ENCODE data around the gene DHDDS.

Gene DHDDS

DNA sequence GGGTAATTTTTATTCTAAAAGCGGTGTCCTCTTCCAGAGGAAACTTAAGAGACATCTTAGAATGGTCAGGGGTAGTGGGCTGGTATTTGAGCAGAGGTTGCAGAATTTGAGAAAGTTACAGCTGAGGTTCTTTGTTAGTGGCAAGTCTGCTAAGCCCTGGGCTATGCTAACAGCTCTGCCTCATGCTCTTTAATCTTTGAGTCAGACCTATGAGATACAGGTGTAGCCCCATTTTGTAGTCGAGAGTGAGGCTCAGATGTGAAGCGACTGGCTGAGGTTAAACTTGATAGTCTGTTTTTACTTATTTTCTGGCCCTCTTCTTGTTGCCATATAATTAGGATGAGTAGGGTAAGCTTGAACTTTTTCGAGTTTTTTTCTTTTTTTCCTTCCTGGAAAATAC, 44.8 kb downstream of the DHDDS start:
- Histone ChIP-seq H4K8ac (ENCODE audit: low read length) (no peak overlapping the region), H3K27ac (ENCODE audit: low read length, poor library complexity, severe bottlenecking) (no peak overlapping the region), H3K18ac (ENCODE audit: low read depth in 1 of 2, low read length in 2 of 2) (no peak overlapping the region), H3K36me3 (ENCODE audit: control insufficient read depth in 1 of 2, insufficient read depth in 2 of 2, low read depth in 1 of 2, low read length in 2 of 2) (peaks cover 10 to 41% of the 10 kb centered on the region in 2 experiments), H3K4me1 (ENCODE audit: control insufficient read depth, insufficient read depth, low read depth, low read length) (no peaks in the 10 kb centered on the region), H2BK5ac (ENCODE audit: low read depth, low read length, poor library complexity, severe bottlenecking) (no peak overlapping the region), H2BK120ac (ENCODE audit: low read depth, low read length) (no peak overlapping the region), H3K4me3 (ENCODE audit: insufficient read depth in 1 of 2, low read depth in 1 of 2, low read length in 2 of 2) (no peak overlapping the region), H2BK12ac (ENCODE audit: low read length in 2 of 2) (no peak overlapping the region), H3K9ac (ENCODE audit: low read length) (no peak overlapping the region), H2BK15ac (ENCODE audit: low read depth, poor library complexity, severe bottlenecking) (no peak overlapping the region), H3K23ac (ENCODE audit: low read length in 2 of 2) (no peak overlapping the region), H3K79me1 (replicated peaks; ENCODE audit: low read length, poor library complexity, severe bottlenecking) (peaks cover 4% of the 10 kb centered on the region), H3K14ac (ENCODE audit: low read length in 2 of 2) (no peak overlapping the region), H3K27me3 (ENCODE audit: control insufficient read depth in 1 of 2, insufficient read depth in 1 of 2, low read length in 2 of 2) (no peaks in the 10 kb centered on the region), H3K4ac (ENCODE audit: low read depth in 1 of 2, low read length in 2 of 2) (no peak overlapping the region), H2AFZ (ENCODE audit: low read depth, low read length) (no peak overlapping the region), H4K91ac (ENCODE audit: low read length) (no peak overlapping the region), H3K9me3 (ENCODE audit: control insufficient read depth, low read length) (no peaks in the 10 kb centered on the region), H3K4me2 (ENCODE audit: low read length, poor library complexity, severe bottlenecking) (no peak overlapping the region), H2AK5ac (ENCODE audit: low read length, severe bottlenecking) (no peak overlapping the region)
- WGBS, result 95% methylated on average over 4 of the region's 4 CpGs
- no peak for DNase-seq

DNA sequence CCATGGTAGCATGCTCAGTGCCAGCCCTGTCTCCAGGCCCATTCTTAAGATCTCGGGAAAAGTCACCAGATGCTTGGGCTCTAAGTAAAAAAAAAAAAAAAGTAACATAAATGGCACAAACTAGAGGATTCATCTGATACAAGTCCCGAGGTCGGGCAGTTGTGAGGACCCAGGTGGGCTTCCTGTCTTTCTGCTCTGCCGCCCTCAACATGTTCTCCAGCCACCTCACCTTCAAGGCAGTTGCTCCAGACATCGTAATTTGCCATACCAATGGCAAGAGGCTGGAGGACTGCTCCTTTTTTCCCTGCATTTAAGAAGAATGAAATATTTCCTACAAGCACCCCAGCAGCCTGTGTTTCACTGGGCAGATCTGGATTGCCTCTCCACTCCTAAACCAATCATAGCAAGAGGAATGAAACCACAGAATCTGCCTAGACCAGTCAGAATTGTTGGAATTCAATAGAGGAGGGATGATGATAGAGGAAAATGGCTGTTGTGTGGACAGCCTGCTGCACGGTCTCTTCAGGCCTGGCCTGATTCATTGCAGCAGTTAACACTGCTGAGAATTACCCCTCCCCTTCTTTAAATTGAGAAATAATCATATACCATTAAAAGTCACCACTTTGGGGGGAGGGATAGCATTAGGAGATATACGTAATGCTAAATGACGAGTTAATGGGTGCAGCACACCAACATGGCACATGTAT, 45.5 kb downstream of the DHDDS start:
- Histone ChIP-seq H2BK5ac (ENCODE audit: low read depth, low read length, poor library complexity, severe bottlenecking) (no peak overlapping the region), H3K4me3 (ENCODE audit: insufficient read depth in 1 of 2, low read depth in 1 of 2, low read length in 2 of 2) (no peak overlapping the region), H2BK15ac (ENCODE audit: low read depth, poor library complexity, severe bottlenecking) (no peak overlapping the region), H3K9ac (ENCODE audit: low read length) (no peak overlapping the region), H2AFZ (ENCODE audit: low read depth, low read length) (no peak overlapping the region), H3K36me3 (ENCODE audit: control insufficient read depth in 1 of 2, insufficient read depth in 2 of 2, low read depth in 1 of 2, low read length in 2 of 2) (peaks cover 10 to 41% of the 10 kb centered on the region in 2 experiments), H3K9me3 (ENCODE audit: control insufficient read depth, low read length) (no peaks in the 10 kb centered on the region), H3K79me1 (replicated peaks; ENCODE audit: low read length, poor library complexity, severe bottlenecking) (peaks cover 4% of the 10 kb centered on the region), H3K23ac (ENCODE audit: low read length in 2 of 2) (no peak overlapping the region), H4K8ac (ENCODE audit: low read length) (no peak overlapping the region), H3K14ac (ENCODE audit: low read length in 2 of 2) (no peak overlapping the region), H3K27ac (ENCODE audit: low read length, poor library complexity, severe bottlenecking) (no peak overlapping the region), H4K91ac (ENCODE audit: low read length) (no peak overlapping the region), H3K4ac (ENCODE audit: low read depth in 1 of 2, low read length in 2 of 2) (no peak overlapping the region), H3K4me2 (ENCODE audit: low read length, poor library complexity, severe bottlenecking) (no peak overlapping the region), H3K27me3 (ENCODE audit: control insufficient read depth in 1 of 2, insufficient read depth in 1 of 2, low read length in 2 of 2) (no peaks in the 10 kb centered on the region), H2BK120ac (ENCODE audit: low read depth, low read length) (no peak overlapping the region), H2BK12ac (ENCODE audit: low read length in 2 of 2) (no peak overlapping the region), H3K4me1 (ENCODE audit: control insufficient read depth, insufficient read depth, low read depth, low read length) (no peaks in the 10 kb centered on the region), H2AK5ac (ENCODE audit: low read length, severe bottlenecking) (no peak overlapping the region), H3K18ac (ENCODE audit: low read depth in 1 of 2, low read length in 2 of 2) (no peak overlapping the region)
- WGBS, result 82% methylated on average over 5 of the region's 8 CpGs
- peak; percentile 14 for DNase-seq

DNA sequence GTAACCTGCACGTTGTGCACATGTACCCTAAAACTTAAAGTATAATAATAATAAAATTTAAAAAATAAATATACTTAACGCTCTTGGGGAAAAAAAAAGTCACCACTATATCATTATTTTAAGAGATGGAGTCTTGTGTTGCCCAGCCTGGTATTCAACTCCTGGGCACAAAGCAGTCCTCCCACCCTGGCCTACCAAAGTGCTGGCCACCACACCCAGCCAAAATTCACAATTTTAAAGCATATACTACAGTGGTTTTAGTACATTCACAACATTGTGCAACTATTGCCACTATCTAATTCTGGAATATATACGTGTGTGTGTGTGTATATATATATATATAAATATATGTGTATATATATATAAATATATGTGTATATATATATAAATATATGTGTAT, 46.0 kb downstream of the DHDDS start:
- Histone ChIP-seq H3K4me3 (ENCODE audit: insufficient read depth in 1 of 2, low read depth in 1 of 2, low read length in 2 of 2) (no peak overlapping the region), H3K79me1 (replicated peaks; ENCODE audit: low read length, poor library complexity, severe bottlenecking) (peaks cover 4% of the 10 kb centered on the region), H2BK15ac (ENCODE audit: low read depth, poor library complexity, severe bottlenecking) (no peak overlapping the region), H2BK120ac (ENCODE audit: low read depth, low read length) (no peak overlapping the region), H2BK12ac (ENCODE audit: low read length in 2 of 2) (no peak overlapping the region), H3K18ac (ENCODE audit: low read depth in 1 of 2, low read length in 2 of 2) (no peak overlapping the region), H2AK5ac (ENCODE audit: low read length, severe bottlenecking) (no peak overlapping the region), H3K27ac (ENCODE audit: low read length, poor library complexity, severe bottlenecking) (no peak overlapping the region), H3K4me1 (ENCODE audit: control insufficient read depth, insufficient read depth, low read depth, low read length) (no peaks in the 10 kb centered on the region), H3K4me2 (ENCODE audit: low read length, poor library complexity, severe bottlenecking) (no peak overlapping the region), H4K91ac (ENCODE audit: low read length) (no peak overlapping the region), H3K14ac (ENCODE audit: low read length in 2 of 2) (no peak overlapping the region), H3K23ac (ENCODE audit: low read length in 2 of 2) (no peak overlapping the region), H2AFZ (ENCODE audit: low read depth, low read length) (no peak overlapping the region), H3K9me3 (ENCODE audit: control insufficient read depth, low read length) (no peaks in the 10 kb centered on the region), H4K8ac (ENCODE audit: low read length) (no peak overlapping the region), H3K9ac (ENCODE audit: low read length) (no peak overlapping the region), H3K27me3 (ENCODE audit: control insufficient read depth in 1 of 2, insufficient read depth in 1 of 2, low read length in 2 of 2) (no peaks in the 10 kb centered on the region), H2BK5ac (ENCODE audit: low read depth, low read length, poor library complexity, severe bottlenecking) (no peak overlapping the region), H3K36me3 (ENCODE audit: control insufficient read depth in 1 of 2, insufficient read depth in 2 of 2, low read depth in 1 of 2, low read length in 2 of 2) (peaks cover 10 to 41% of the 10 kb centered on the region in 2 experiments), H3K4ac (ENCODE audit: low read depth in 1 of 2, low read length in 2 of 2) (no peak overlapping the region)
- DNase-seq, result no peak
- WGBS, result 100% methylated on average over 1 of the region's 3 CpGs

DNA sequence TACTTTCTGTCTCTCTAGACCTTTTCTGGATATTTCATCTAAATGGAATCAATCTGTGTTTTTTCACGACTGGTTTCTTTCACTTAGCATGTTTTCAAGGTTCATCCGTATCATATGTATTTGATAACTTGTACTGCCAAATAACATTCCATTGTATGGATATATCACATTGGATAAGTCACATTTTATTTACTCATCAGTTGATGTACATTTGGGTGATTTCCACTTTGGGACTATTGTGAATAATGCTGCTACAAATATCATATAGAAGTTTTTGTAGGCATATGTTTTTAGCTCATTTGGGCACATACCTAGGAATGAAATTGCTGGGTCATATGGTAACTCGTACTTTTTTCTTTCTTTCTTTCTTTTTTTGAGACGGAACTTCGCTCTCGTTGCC, 46.9 kb downstream of the DHDDS start:
- peaks cover 10 to 37% of the 10 kb centered on the region in 2 experiments for H3K36me3 ChIP-seq (ENCODE audit: control insufficient read depth in 1 of 2, insufficient read depth in 2 of 2, low read depth in 1 of 2, low read length in 2 of 2)
- H2BK120ac ChIP-seq (ENCODE audit: low read depth, low read length), result no peak overlapping the region
- H3K4me1 ChIP-seq (ENCODE audit: control insufficient read depth, insufficient read depth, low read depth, low read length), result no peaks in the 10 kb centered on the region
- no peak overlapping the region for H2AK5ac ChIP-seq (ENCODE audit: low read length, severe bottlenecking)
- H2BK12ac ChIP-seq (ENCODE audit: low read length in 2 of 2), result no peak overlapping the region
- H3K18ac ChIP-seq (ENCODE audit: low read depth in 1 of 2, low read length in 2 of 2), result no peak overlapping the region
- H3K4me3 ChIP-seq (ENCODE audit: insufficient read depth in 1 of 2, low read depth in 1 of 2, low read length in 2 of 2), result no peak overlapping the region
- H3K14ac ChIP-seq (ENCODE audit: low read length in 2 of 2), result no peak overlapping the region
- 95% methylated on average over 4 of the region's 6 CpGs for WGBS
- DNase-seq, result no peak
- no peak overlapping the region for H3K4ac ChIP-seq (ENCODE audit: low read depth in 1 of 2, low read length in 2 of 2)
- H3K79me1 ChIP-seq (replicated peaks; ENCODE audit: low read length, poor library complexity, severe bottlenecking), result peaks cover 2% of the 10 kb centered on the region
- H3K27me3 ChIP-seq (ENCODE audit: control insufficient read depth in 1 of 2, insufficient read depth in 1 of 2, low read length in 2 of 2), result no peaks in the 10 kb centered on the region
- no peak overlapping the region for H3K4me2 ChIP-seq (ENCODE audit: low read length, poor library complexity, severe bottlenecking)
- H2BK15ac ChIP-seq (ENCODE audit: low read depth, poor library complexity, severe bottlenecking), result no peak overlapping the region
- H2AFZ ChIP-seq (ENCODE audit: low read depth, low read length), result no peak overlapping the region
- H3K27ac ChIP-seq (ENCODE audit: low read length, poor library complexity, severe bottlenecking), result no peak overlapping the region
- H3K23ac ChIP-seq (ENCODE audit: low read length in 2 of 2), result no peak overlapping the region
- no peaks in the 10 kb centered on the region for H3K9me3 ChIP-seq (ENCODE audit: control insufficient read depth, low read length)
- no peak overlapping the region for H2BK5ac ChIP-seq (ENCODE audit: low read depth, low read length, poor library complexity, severe bottlenecking)
- no peak overlapping the region for H4K91ac ChIP-seq (ENCODE audit: low read length)
- no peak overlapping the region for H4K8ac ChIP-seq (ENCODE audit: low read length)
- no peak overlapping the region for H3K9ac ChIP-seq (ENCODE audit: low read length)

Measured in mesenchymal stem cell (in vitro differentiated cells and primary cell).